ENCODE data around the gene RIGI.
"Not testable (repeated sequence)": the region's sequence is repeated elsewhere in the genome, so short reads cannot be mapped to it uniquely, and the experiment has no call there.

RIGI gene

DNA sequence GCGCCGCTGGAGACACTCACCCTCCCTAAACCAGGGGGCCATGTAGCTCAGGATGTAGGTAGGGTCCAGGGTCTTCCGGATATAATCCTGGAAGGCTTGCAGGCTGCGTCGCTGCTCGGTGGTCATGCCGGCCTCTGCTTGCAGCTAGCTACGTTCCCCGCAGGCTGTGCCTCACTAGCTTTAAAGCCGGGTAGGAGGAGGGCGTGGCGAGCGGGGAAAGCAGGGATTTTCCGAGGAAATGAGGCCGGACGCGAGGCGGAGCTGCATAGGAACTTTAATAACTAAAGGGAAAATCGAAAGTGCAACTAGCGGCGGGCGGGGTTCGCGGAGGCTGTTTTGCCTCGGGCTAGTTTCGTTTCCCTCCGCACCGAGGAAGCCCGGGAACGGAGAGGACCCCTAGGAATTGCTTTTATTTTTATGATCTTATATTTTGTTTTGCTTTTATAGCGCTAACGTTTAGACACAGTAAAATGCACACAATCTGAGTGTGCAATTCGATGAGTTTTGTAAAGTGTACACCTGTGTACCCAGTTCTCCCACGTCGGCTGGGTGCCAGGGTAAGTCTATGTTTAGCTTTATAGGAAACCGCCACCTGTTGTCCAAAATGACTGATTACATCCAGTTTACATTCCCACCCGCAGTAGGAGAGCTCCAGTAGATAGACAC lies at the start of gene RIGI:
RIGI (minus strand) TSS at position 156 of the 666 bp plus-strand sequence; CDS start at position 126, 30 bp downstream.
- DNase-seq, result peak; percentile 80

DNA sequence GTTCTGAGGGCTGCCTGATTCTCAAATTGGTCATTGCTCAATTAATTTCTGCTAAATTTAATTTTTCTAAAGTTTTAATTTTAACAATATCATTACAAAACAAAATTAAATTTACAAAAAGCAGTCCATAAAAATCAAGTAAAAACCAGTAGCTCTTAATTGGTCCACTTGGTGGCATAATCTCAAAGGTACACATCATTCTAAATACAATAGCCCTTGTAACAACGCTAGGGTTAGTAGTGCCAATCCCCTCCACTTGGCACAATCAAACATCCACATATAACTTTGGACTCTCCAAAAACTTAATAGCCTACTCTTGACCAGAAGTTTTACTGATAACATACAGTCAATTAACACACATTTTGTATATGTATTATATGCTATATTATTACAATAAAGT lies 48.9 kb upstream of the RIGI start:
- DNase-seq, result no peak

DNA sequence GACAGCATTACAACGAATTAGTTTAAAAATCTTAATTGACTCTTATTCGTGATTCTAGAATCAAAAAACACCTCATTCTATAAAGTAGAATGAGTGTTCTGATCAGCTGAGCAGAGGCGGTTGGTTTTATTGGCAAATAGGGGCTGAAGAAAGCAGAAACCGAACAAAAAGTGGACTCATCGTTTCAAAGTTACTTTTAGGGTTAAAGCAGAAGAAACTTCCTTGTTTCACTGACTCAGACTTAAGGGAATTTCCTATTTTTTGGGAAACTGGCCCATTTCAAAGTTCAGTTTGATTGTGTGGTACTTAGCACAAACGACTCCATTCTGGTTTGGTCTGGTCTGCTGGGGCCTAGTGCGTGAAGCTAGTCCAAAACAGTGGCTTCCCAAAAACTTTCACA lies 47.8 kb upstream of the RIGI start:
- no peak for DNase-seq

DNA sequence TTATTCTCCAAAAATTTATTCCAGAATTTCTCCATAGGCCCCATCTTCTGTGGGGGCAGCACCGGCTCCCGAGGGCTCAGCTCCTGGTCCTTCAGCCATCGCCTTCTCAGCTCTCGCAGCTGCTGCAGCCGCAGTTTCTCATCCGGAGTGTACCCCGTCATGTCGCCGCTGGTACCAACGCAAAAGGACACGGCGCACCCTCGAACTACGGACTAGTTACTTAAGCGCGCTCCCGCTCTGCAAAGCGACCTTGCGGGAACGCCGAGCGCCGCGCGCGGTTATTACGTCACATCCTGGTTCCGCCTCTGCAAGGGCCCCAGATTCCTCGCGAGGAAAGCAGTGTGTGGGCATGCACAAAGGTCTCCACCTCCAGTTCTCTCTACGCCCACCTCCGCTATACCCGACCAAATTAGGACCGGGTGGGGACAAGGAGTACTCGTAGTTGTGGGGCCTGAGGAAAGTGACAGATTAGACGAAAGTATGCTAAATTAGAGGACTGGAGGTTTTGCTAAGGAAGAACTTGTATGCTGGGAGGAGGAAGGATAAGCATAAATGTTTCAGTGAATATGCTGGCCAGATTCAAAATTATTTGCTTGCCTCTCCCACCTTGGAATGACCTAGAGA lies 47.0 kb upstream of the RIGI start, which contains the start of gene NDUFB6:
NDUFB6 (minus strand) TSS at position 260 of the 624 bp plus-strand sequence; CDS start at position 161, 99 bp downstream.
- DNase-seq, result peak; percentile 68

DNA sequence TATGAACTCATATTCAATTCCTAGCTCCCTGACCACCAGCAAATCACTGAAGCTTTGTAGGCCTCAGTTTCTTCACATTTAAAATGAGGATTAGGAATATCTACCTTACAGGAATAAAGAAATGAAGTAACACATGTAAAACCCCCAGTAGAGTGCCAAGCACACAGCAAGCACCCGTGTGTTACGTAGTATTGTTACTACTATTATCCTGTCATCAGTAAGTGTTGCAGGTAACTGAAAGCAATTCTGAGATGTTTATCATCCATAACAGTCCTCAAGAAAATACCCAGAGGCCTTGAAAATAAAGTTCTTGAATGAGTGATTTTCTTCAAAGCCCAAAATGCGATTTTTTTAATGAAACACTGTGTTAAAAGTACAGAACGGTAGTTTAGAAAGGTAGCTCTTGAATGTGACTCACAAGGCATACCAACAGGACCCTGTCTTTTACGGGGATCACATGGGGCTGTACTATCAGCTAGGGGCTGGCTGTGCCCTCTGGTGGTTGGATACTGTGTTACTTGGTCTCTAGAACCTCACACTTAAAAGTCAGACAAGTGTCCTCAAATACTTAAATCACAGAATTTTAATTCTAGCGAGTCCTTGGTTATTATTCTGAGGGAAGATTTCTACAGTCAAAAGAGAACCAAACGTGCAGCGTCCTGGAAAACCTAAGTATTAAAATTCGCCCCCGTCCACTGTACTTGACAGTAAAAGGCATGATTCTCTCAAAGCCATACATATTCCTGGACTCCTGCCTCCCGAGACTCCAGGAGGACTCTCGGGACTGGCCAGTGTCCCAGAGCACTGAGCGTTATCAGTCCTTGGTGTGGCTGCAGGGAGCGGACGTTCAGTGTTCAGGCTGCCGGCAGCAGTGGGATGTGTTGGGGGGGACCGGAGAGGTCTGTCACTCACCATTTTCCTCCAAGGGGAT lies 46.2 kb upstream of the RIGI start:
- DNase-seq, result peak; percentile 30

DNA sequence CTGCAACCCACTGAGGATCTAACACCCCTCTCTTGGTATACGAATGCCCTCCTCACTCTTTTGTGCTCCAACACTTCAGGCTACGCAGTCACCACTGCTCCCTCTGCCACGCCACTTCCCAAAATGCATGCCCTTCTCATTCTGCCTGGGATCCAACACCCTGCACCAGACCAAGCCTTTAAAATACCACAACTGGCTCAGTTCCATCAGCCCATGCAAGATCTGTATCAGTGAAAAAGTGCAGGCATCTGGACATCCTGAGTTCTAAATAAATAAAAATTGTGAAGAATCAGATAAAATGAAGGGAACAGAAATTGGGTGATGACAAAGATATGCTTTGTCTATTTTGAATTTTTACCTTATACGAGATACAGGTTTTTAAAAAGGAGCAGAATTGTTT lies 44.3 kb upstream of the RIGI start:
- DNase-seq, result no peak

DNA sequence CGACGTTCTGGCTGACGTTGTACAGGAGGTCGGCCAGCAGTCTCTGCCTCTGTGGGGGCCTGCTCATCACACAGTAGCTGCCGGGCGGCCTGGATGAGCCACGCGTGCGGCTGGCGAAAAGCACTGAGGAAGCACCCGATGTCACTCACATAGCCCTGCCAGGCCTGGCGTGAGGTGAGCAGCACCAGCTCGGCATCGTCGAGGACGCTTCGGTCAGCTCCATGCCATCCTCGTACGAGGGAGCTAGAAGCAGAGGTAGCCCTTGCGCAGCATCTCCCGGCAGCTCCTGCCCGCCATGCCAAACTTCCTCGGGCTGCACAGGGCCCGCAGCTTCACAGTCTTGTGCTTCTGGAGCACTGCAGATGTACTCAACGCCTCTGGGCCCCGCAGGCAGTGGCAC lies 40.8 kb upstream of the RIGI start:
- no peak for DNase-seq

DNA sequence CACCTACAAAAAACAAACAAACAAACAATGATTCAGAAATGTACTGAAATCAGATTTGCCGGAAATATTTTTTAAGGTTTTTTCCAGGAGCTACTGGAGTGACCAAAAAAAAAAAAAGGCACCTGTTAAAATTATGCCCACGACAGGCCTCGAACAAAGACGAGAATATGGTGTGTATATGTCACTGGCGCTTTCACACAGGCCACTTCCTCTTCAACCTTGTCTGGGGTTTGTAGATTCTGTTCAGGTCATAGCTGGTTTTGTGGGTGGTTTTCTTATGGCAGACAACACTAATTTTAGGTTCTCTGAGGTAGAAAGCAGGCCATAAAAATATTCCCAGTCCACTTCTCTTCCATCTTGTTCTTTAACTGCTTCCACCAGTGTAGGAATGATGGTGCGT lies 40.0 kb upstream of the RIGI start:
- no peak for DNase-seq

DNA sequence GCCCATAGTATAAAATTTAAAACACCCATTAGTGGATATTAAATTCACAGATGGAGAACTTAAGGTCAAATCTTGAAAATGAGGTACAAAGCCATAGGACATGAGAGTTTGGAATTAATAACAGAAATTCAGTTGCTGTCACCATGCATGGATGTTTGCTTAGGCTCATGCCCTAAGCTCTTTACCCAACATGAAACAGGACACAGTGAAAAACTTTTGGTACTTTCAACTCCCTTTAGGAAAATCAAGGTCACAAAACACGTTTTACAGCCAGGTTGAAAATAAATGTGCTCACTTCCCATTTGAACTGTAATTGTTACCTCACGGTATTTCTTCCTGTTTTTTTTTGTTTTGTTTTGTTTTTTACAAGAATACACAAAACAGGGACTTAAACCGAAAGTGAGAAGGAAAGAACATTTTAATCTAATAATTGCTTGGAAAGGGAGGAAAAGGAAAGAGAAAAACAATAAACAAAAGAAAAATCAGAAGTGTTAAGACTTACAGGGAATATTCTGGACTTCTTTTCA lies 32.5 kb upstream of the RIGI start:
- DNase-seq, result no peak

DNA sequence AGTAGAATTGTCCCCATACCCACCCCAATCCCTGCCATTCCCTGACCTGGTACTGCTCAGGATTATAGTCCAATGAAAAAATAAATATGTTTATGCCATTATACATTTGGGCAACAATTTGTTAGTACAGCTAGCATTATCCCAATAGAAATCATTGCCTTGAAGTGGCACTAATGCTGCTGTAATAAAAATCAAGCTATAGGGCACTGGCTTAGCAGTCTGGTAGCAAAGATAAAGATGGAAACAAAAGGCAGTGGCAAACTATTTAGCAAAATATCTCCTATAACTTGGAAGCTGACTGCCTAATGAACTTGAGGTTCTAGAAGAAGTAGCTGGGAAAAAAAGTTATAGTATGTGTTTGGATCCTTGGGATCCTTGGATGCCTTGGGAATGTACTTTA lies 28.6 kb upstream of the RIGI start:
- no peak for DNase-seq

DNA sequence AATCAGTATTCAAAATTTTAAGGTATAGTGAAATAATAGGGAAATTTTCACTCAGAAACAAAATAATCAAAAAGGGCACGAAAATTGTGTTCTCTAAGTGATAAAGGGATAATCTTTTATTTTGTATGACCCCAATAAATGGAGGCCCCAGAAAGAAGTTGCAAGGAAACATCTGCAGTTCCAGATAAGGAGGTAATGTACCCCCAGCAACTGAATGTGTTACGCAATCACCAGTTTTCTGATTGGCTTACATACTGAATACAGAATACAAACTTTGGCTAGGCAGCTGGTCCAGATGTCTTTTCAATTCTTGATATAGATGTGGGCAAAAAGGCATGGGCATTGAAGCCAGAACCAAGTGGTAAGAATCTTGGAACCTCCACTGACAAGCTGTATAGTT lies 28.1 kb upstream of the RIGI start:
- DNase-seq, result no peak

DNA sequence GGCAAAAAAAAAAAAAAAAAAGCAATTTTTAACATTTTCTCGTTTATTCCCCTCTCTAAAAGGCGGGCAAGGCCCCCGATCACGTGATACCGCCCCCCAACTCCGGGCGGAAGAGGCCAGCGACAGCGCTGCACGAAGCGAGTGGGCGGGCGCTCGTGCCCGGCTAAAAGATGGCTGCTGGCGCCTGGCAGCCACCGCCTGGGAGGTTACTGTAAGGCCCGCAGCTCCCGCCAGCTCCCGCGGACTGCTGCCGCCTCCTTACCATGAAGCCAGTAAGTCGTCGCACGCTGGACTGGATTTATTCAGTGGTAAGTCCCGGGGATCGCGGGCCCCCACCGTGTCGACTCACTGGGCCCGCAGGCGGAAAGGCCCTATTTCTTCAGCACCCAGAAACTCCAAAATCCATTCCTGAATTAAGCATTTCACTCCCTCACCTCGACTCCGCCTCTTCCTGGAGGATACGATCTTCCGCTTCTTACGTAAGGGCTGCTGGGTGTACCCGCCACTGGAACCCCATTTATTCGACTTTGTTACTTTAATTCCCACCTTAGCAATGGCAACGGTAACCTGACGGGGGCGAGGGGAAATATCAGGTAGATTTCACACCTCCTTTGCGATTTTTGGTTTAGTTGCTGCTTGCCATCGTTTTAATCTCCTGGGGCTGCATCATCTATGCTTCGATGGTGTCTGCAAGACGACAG lies 26.3 kb upstream of the RIGI start, which contains the start of the genes SMIM27 and TOPORS:
SMIM27 (plus strand) TSS at position 156 of the 701 bp plus-strand sequence; CDS start at position 264, 108 bp downstream.
TOPORS (minus strand) TSS at position 415 of the 701 bp plus-strand sequence; CDS start at position 265, 150 bp downstream.
- peak; percentile 73 for DNase-seq

DNA sequence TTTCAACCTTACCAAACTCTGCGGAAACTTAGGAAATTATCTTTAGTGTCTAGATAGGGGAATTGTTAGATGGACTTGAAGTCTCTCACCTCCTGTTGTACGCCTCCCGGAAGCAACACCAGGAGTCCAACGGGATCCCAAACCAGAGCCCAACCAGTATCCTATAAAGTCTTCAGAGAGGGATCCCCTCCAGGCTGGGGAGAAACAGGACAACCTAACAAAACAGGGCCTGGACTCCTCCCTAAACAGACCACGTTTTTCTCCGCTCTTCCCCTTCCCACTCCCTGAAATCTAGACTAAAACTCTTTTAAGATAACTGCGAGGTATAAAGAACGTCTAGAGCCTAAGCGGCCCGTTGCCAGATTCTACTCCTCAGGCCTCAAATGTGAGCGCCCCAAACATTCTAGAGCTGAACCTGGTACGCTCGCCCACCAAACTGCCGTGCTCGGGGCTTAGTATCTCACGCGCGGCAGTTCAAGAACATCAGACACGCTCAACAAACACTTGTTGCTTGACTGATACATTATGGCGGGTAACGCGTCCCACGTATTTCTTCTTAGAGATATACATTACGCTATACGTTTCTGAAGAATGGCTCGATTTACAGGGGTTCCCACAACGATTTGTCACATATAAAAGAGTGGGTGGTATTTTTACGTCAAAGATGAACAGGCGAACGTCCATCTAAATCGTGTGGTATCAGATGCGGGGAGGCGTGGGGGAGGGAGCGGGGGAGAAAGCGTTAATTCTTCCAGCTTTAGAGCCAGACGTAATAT lies 25.5 kb upstream of the RIGI start:
- DNase-seq, result peak; percentile 39

DNA sequence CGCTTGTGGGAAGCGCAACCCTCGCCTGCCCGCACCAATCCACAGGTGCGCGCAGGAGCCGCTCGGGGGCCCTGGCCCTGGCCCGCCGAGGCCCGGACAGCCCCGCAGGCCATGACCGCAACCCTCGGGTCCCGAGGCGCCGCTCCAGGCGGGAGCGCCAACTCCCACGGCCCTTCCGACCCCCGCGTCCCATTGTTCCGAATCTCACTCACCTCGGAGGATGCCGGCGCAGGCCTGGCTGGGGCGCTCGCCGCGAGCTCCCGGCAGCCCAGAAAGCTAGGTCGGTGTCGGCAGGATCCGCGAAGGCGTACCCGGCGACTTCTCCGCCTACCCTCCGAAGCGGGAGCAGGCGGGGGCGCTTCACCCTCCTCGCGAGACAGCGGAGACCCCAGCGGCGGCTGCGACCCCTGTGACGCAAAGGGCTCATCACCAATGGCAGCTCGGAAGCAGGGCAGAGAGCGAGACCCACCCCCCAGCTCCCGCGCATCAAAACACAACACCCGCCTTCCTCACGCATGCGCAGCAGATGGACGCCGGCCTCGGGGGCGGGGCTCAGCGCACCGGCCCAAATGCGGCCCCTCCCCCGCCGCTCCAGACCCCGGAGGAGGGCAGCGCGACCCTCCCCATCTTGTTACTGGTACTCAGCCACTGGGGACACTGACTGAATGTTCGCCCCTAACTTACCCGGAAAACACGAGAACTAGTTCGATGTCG lies 24.7 kb upstream of the RIGI start:
- peak; percentile 68 for DNase-seq

DNA sequence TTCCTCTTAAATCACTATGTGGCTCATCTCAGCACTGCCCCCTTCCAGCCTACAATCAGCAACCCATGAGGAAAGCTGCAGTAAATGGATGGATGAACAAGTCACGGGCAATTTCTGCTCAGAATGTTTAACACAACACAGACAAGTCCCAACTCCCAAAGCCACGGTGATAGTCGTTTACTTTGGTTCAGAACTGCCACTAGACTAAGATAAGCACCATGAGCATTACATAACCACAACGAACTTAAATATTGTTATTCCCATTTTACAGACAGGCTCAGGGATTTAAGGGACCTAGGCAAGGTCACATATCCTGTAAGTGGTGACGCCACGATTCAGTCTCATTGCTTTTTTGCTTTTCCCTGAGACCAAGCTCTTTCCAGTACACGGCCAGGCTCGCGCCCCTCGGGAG lies 24.2 kb upstream of the RIGI start:
- DNase-seq, result no peak

DNA sequence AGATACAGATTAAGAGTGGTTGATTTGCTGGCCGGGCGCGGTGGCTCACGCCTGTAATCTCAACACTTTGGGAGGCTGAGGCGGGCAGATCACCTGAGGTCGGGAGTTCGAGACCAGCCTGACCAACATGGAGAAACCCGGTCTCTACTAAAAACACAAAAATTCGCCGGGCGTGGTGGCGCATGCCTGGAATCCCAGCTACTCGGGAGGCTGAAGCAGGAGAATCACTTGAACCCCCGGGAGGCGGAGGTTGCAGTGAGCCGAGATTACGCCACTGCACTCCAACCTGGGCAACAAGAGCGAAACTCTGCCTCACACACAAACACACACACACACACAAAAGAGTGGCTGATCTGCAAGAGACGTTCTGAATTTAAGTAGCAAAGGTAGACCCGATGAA lies 22.2 kb upstream of the RIGI start:
- not testable (repeated sequence) for DNase-seq

DNA sequence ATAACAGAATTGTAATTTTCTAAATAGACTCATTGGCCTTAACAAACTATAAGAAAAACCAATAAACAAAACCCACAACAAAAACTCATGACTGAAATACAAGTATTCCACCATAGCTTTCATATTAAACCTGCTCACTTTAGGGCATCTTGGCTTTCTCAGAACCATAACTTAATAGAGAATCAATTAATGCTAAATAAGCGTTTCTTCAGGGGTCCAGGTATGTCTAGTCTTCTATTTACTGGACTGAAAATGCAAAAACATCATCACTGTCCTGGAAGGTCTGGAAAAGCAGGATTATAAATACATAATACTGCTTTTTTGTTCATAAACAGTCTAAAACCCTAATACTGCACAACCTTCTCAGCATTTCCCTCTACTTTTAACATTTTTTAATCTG lies 19.9 kb upstream of the RIGI start:
- DNase-seq, result no peak

DNA sequence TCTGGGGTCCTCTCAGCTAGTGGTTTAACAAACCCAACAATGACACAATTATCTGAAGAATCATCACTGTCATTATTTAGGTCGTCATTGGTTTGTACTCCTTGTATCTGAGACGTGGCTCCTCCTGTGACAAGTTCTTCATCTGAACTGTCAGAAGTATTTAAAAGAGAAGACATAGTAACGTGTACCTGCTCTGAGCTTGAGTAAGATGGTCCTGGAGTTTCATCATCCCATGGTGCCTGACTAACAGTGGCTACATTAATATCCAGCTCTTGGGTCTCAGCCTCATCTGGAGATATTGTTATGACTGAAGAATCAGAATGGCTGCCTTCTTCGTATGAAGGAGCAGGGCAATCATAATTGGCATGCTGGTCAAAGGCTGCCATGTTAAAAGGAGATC lies 17.1 kb upstream of the RIGI start:
- no peak for DNase-seq

DNA sequence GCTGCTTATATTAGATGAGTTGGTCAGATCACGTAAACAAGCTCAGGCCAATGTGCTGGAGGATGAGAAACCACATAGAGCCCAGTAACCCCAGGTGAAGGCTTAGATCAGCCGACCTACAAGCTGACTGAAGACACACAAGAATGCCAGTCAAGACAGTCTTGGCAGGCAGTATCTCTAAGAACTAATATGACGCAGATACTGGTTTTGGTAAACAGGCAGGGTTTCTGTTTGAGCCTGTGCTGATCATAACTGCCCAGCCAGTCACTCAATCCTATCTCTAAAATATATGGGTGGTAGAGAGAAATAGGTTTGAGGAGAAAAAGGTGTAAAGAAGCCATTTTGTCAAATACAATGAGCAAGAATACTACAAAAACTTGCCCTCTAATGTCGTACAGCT lies 7.8 kb upstream of the RIGI start:
- no peak for DNase-seq

DNA sequence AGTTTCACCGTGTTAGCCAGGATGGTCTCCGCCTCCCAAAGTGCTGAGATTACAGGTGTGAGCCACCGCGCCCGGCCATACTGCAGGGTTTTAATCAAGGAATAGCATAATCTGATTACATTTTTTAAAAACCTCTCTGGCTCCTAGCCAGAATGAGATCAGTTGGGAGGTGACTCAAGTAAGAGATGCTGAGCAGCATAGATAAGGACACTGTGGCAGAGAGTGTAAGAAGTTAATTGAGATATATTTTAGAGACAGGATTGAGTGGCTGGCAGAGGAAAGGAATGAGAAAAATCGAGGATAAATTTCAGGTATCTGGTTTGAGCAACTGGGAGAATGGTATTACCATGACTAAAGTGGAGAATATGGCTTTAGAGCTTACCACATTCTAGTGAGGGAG lies 7.3 kb upstream of the RIGI start:
- DNase-seq, result no peak

DNA sequence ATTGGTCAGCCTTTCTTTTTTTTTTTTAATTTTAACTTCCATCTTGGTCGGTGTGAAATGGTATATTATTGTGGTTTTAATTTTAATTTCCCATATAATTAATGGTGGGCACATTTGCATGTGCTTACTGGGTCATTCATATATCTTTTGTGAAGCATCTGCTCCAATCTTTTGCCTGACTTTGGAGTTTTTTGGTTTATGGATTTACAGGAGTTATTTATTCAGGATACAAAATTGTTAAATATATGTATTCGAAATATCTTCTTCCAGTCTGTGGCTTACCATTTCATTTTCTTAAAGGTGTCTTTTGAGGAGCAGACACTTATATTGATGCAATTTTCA lies 682 bp upstream of the RIGI start:
- no peak for DNase-seq
